PC-3 (cell line): Measurements from ENCODE around the gene ZMYND19. TPM values are rescaled to one million over a fixed set of nuclear protein-coding genes. Genes with fewer than 3 reads are reported as not detected.

ENCODE experiments used
- ATAC-seq: fragments of 200-7000 bp; cut with Tn5 transposase; 2 replicates; pipeline ENCODE4 v1.9.1; 2020; ENCODE audit warnings: mild to moderate bottlenecking, moderate library complexity
- BruUV-seq: library from RNA; stranded (reverse); fragments of 400-500 nt; replicated peaks from 2 replicates; lab custom pipeline; 2021; lab: Mats Ljungman, UMichigan
- CTCF ChIA-PET: fragments of 300-600 bp; sonication (Branson Sonifier 250); formaldehyde crosslinking; loops from one replicate; lab custom pipeline; 2022; ENCODE audit warnings: antibody characterized with exemption; lab: Charles Lee
- POLR2A ChIA-PET: fragments of 300-600 bp; sonication (Branson Sonifier 250); formaldehyde crosslinking; loops from one replicate; lab custom pipeline; 2022; ENCODE audit warnings: antibody characterized with exemption; ENCODE audit not compliant: unreplicated experiment; lab: Charles Lee
- DNase-seq: peaks from one replicate; pipeline ENCODE4 v3.0.0-alpha.2; 2015
- H2AFZ ChIP-seq: fragments of 300-600 bp; sonication (generic); 2 replicates; pipeline ENCODE4 v1.6.0; 2016; ENCODE audit warnings: antibody characterized with exemption, low read length
- H3F3A ChIP-seq: fragments of 300-600 bp; sonication (generic); one replicate; pipeline ENCODE4 v1.6.0; 2017; ENCODE audit warnings: antibody characterized with exemption, low read length, control low read depth, mild to moderate bottlenecking; ENCODE audit not compliant: unreplicated experiment
- H3K27ac ChIP-seq: fragments of 300-600 bp; sonication (generic); 2 replicates; pipeline ENCODE4 v1.5.1; 2016; ENCODE audit warnings: mild to moderate bottlenecking, low read length
- H3K27me3 ChIP-seq: fragments of 300-600 bp; sonication (generic); 2 replicates; pipeline ENCODE4 v1.6.1; 2016; ENCODE audit warnings: low read length, mixed read lengths
- H3K36me3 ChIP-seq: fragments of 300-600 bp; sonication (generic); 2 replicates; pipeline ENCODE4 v1.6.1; 2016; ENCODE audit warnings: low read depth, mixed run types, low read length, mixed read lengths
- H3K4me1 ChIP-seq: fragments of 300-600 bp; sonication (generic); 2 replicates; pipeline ENCODE4 v1.5.1; 2016; ENCODE audit warnings: low read length; ENCODE audit not compliant: insufficient read depth
- H3K4me2 ChIP-seq: fragments of 300-600 bp; sonication (generic); 2 replicates; pipeline ENCODE4 v1.6.0; 2016; ENCODE audit warnings: low read length
- H3K4me3 ChIP-seq: fragments of 300-600 bp; sonication (generic); 2 replicates; pipeline ENCODE4 v1.5.1; 2016; ENCODE audit warnings: mild to moderate bottlenecking, low read length, mixed read lengths
- H3K79me2 ChIP-seq: fragments of 300-600 bp; sonication (generic); 2 replicates; pipeline ENCODE4 v1.6.1; 2017; ENCODE audit warnings: low read length, mixed read lengths
- H3K9ac ChIP-seq: fragments of 300-600 bp; sonication (generic); 2 replicates; pipeline ENCODE4 v1.6.0; 2016; ENCODE audit warnings: mild to moderate bottlenecking, low read length
- H3K9me2 ChIP-seq: fragments of 300-600 bp; sonication (generic); replicated peaks from 2 replicates; pipeline ENCODE4 v1.6.1; 2016; ENCODE audit warnings: mixed run types, low read length, mixed read lengths
- H3K9me3 ChIP-seq: fragments of 300-600 bp; sonication (generic); 2 replicates; pipeline ENCODE4 v1.6.1; 2016; ENCODE audit warnings: low read length, mixed read lengths
- H4K20me1 ChIP-seq: fragments of 300-600 bp; sonication (generic); 2 replicates; pipeline ENCODE4 v1.6.1; 2016; ENCODE audit warnings: low read length, mixed read lengths
- EZH2 ChIP-seq: fragments of 300-600 bp; sonication (generic); IDR thresholded peaks from one replicate; pipeline ENCODE4 v1.6.1; 2017; ENCODE audit warnings: antibody characterized with exemption, mild to moderate bottlenecking, low read length; ENCODE audit not compliant: unreplicated experiment
- EZH2phosphoT487 ChIP-seq: fragments of 300-600 bp; sonication (generic); IDR thresholded peaks from 2 replicates; pipeline ENCODE4 v1.6.1; 2018; ENCODE audit warnings: mild to moderate bottlenecking, antibody characterized with exemption, low read length, borderline replicate concordance
- intact Hi-C: fragments of 100-400 bp; cut with micrococcal nuclease; formaldehyde crosslinking; loops from 2 replicates; pipeline ENCODE4 v1.9.0; 2023
- total RNA-seq: library from RNA; depleted of rRNA; stranded (reverse); fragments of >200 nt; gene quantifications from 2 replicates; pipeline ENCODE4 v1.2.3, GENCODE V29; 2014
- TF ChIP-seq, protein P1 (sequence below): fragments of 300-600 bp; sonication (generic); conservative IDR thresholded peaks from 2 replicates; pipeline ENCODE4 v1.5.1; 2017; ENCODE audit warnings: antibody characterized with exemption, low read depth, mild to moderate bottlenecking, low read length

The ZMYND19 gene
- total RNA-seq, 1 experiment from 2014 or later = 39.5 TPM

DNA sequence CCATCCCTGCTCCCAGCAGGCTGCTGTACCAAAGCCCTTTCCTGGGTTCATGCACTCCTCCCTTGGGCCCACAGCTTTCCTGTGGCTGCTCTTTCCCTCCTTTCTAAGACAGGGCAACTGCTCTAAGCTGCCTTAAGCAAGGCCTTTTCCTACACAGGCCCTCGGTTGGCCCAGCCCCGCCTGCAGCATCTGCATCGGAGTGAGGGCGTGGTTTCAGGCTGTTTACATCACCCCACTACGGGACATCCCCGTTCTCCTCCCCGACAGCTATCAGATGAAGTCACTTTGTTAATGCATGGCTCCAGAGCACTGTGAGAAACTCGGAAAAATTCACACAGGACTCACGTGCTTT is 15.0 kb downstream of the ZMYND19 start:
- DNase-seq (no peak), ATAC-seq (no peak)
- Histone ChIP-seq H3K36me3 (peaks cover 29% of the 10 kb centered on the region; the same call in 1 of the 2 replicates), H3K79me2 (peaks cover 41% of the 10 kb centered on the region), H3K4me3 (no peak overlapping the region), H3K4me2 (no peak overlapping the region), H3K27me3 (no peaks in the 10 kb centered on the region), H3K27ac (no peak overlapping the region), H3K9me3 (no peaks in the 10 kb centered on the region), H4K20me1 (0 out of 2 replicates have a peak, but pooled peaks cover 5% of the 10 kb centered on the region), H2AFZ (no peak overlapping the region), H3K9me2 (no peaks in the 10 kb centered on the region), H3K4me1 (peaks cover 12% of the 10 kb centered on the region; the same call in 1 of the 2 replicates), H3F3A (no peaks in the 10 kb centered on the region), H3K9ac (no peak overlapping the region)
- ChIA-PET POLR2A (no interaction called here), CTCF (no interaction called here)
- no TSS peak for BruUV-seq
- intact Hi-C loops = no loop called here
- no peak for TF ChIP-seq EZH2
- TF ChIP-seq EZH2phosphoT487 = no peak
- TF ChIP-seq, protein P1, sequence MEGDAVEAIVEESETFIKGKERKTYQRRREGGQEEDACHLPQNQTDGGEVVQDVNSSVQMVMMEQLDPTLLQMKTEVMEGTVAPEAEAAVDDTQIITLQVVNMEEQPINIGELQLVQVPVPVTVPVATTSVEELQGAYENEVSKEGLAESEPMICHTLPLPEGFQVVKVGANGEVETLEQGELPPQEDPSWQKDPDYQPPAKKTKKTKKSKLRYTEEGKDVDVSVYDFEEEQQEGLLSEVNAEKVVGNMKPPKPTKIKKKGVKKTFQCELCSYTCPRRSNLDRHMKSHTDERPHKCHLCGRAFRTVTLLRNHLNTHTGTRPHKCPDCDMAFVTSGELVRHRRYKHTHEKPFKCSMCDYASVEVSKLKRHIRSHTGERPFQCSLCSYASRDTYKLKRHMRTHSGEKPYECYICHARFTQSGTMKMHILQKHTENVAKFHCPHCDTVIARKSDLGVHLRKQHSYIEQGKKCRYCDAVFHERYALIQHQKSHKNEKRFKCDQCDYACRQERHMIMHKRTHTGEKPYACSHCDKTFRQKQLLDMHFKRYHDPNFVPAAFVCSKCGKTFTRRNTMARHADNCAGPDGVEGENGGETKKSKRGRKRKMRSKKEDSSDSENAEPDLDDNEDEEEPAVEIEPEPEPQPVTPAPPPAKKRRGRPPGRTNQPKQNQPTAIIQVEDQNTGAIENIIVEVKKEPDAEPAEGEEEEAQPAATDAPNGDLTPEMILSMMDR = no peak

- no peak overlapping the region for H3K27ac ChIP-seq
- BruUV-seq = no TSS peak
- TF ChIP-seq, protein P1 = no peak
- TF ChIP-seq EZH2phosphoT487 (no peak), EZH2 (no peak)
- H3K4me2 ChIP-seq = no peak overlapping the region
- H3K36me3 ChIP-seq = peaks cover 29% of the 10 kb centered on the region; the same call in 1 of the 2 replicates
- no peaks in the 10 kb centered on the region for H3F3A ChIP-seq
- H3K79me2 ChIP-seq = peaks cover 41% of the 10 kb centered on the region
- H2AFZ ChIP-seq = no peak overlapping the region
- ATAC-seq (no peak), DNase-seq (no peak)
- POLR2A ChIA-PET = no interaction called here
- no peak overlapping the region for H3K4me3 ChIP-seq
- intact Hi-C loops = no loop called here
- H3K27me3 ChIP-seq = no peaks in the 10 kb centered on the region
- H4K20me1 ChIP-seq = 0 out of 2 replicates have a peak, but pooled peaks cover 5% of the 10 kb centered on the region
- no peak overlapping the region for H3K9ac ChIP-seq
- H3K4me1 ChIP-seq = peaks cover 10% of the 10 kb centered on the region; the same call in 1 of the 2 replicates
- CTCF ChIA-PET = no interaction called here
- no peaks in the 10 kb centered on the region for H3K9me2 ChIP-seq
- no peaks in the 10 kb centered on the region for H3K9me3 ChIP-seq
Observed at GRCh38 chr9:137574192-137574591, 16.1 kb downstream of the ZMYND19 start.

DNA sequence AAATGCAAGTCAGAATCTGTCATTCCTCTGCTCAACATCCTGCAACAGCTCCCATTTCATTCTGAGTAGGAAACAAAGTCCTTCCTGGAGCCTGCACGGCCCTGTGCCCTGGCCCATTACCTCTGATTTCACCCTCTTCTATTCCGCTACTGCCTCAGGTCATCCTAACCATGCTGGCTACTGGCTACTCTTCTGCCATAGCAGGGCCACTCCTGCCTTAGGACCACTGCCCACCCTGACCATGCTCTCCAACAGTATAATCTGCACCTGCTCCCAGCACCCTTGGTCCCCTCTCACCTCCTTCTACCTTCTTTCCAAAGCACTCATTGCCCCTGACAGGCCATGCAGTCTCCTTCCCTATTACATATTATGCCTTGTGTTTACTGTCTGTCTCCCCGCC is 19.7 kb downstream of the ZMYND19 start:
- H3K27me3 ChIP-seq = no peaks in the 10 kb centered on the region
- BruUV-seq = no TSS peak
- ChIA-PET POLR2A (no interaction called here), CTCF (no interaction called here)
- H3K4me3 ChIP-seq = no peak overlapping the region
- H4K20me1 ChIP-seq = no peaks in the 10 kb centered on the region
- no peak overlapping the region for H3K4me2 ChIP-seq
- DNase-seq (no peak), ATAC-seq (no peak)
- H3K9me2 ChIP-seq = no peaks in the 10 kb centered on the region
- H3F3A ChIP-seq = no peaks in the 10 kb centered on the region
- H3K4me1 ChIP-seq = no peaks in the 10 kb centered on the region
- no peak overlapping the region for H2AFZ ChIP-seq
- intact Hi-C loops = no loop called here
- peaks cover 24% of the 10 kb centered on the region; the same call in 1 of the 2 replicates for H3K36me3 ChIP-seq
- H3K27ac ChIP-seq = no peak overlapping the region
- H3K9ac ChIP-seq = no peak overlapping the region
- no peak for TF ChIP-seq EZH2
- H3K9me3 ChIP-seq = no peaks in the 10 kb centered on the region
- peaks cover 10% of the 10 kb centered on the region for H3K79me2 ChIP-seq
